Measurements from ENCODE around the gene COL23A1. TPM values are rescaled to one million over a fixed set of nuclear protein-coding genes. Genes with fewer than 3 reads are reported as not detected.

COL23A1 gene
- total and polyA plus RNA-seq, 2 experiments from 2014 or later: 1.1 to 5.1 TPM

DNA sequence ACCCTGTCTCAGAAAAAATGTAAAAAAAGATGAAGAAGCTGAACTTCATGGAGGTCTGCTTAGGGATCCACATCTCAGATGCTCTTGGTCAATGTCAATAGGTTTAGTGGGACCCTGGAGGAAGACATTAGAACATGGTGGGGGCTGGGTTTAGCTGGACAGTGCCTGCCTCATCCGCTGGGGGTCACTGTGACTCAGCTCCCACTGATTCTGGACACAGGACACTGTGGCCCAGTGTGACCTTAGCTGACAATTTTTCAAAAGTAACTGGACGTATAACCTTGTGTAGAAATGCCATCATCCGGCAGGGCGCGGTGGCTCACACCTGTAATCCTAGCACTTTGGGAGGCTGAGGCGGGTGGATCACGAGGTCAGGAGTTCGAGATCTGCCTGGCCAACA lies 393.2 kb downstream of the COL23A1 start:
- Histone ChIP-seq H3K9me3 (ENCODE audit: low read depth) (no peaks in the 10 kb centered on the region), H3K4me2 (no peak overlapping the region), H4K20me1 (ENCODE audit: insufficient read depth, poor library complexity, severe bottlenecking) (no peaks in the 10 kb centered on the region), H2AFZ (no peak overlapping the region), H3K4me3 (no peak overlapping the region), H3K9me2 (replicated peaks; ENCODE audit: insufficient read depth) (no peaks in the 10 kb centered on the region), H3K79me2 (no peaks in the 10 kb centered on the region), H3K4me1 (ENCODE audit: insufficient read depth) (no peaks in the 10 kb centered on the region), H3K27ac (no peak overlapping the region), H3K36me3 (replicated peaks; ENCODE audit: insufficient read depth, low read depth) (no peaks in the 10 kb centered on the region), H3K27me3 (no peaks in the 10 kb centered on the region)
- WGBS (ENCODE audit: low lambda C conversion rate, missing lambda C conversion rate): 84% methylated on average over 8 of the region's 8 CpGs
- DNase-seq (ENCODE audit: low spot score): no peak
- no peak for TF ChIP-seq EZH2phosphoT487 (IDR thresholded peaks at IDR 0.05; ENCODE audit: low read depth, severe bottlenecking, unreplicated experiment)
- TF ChIP-seq, protein P1, sequence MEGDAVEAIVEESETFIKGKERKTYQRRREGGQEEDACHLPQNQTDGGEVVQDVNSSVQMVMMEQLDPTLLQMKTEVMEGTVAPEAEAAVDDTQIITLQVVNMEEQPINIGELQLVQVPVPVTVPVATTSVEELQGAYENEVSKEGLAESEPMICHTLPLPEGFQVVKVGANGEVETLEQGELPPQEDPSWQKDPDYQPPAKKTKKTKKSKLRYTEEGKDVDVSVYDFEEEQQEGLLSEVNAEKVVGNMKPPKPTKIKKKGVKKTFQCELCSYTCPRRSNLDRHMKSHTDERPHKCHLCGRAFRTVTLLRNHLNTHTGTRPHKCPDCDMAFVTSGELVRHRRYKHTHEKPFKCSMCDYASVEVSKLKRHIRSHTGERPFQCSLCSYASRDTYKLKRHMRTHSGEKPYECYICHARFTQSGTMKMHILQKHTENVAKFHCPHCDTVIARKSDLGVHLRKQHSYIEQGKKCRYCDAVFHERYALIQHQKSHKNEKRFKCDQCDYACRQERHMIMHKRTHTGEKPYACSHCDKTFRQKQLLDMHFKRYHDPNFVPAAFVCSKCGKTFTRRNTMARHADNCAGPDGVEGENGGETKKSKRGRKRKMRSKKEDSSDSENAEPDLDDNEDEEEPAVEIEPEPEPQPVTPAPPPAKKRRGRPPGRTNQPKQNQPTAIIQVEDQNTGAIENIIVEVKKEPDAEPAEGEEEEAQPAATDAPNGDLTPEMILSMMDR (IDR thresholded peaks at IDR 0.05; ENCODE audit: poor library complexity): peak; percentile 28

GRCh38 chr5:178196281-178196812 lies 393.8 kb downstream of the COL23A1 start:
- H2AFZ ChIP-seq: no peak overlapping the region
- no peaks in the 10 kb centered on the region for H3K79me2 ChIP-seq
- H3K27me3 ChIP-seq: no peaks in the 10 kb centered on the region
- H4K20me1 ChIP-seq (ENCODE audit: insufficient read depth, poor library complexity, severe bottlenecking): no peaks in the 10 kb centered on the region
- no peak overlapping the region for H3K27ac ChIP-seq
- WGBS (ENCODE audit: low lambda C conversion rate, missing lambda C conversion rate): 78% methylated on average over 7 of the region's 7 CpGs
- no peak overlapping the region for H3K4me3 ChIP-seq
- H3K9me3 ChIP-seq (ENCODE audit: low read depth): no peaks in the 10 kb centered on the region
- no peak for DNase-seq (ENCODE audit: low spot score)
- H3K9me2 ChIP-seq (replicated peaks; ENCODE audit: insufficient read depth): no peaks in the 10 kb centered on the region
- no peaks in the 10 kb centered on the region for H3K36me3 ChIP-seq (replicated peaks; ENCODE audit: insufficient read depth, low read depth)
- TF ChIP-seq EZH2 (IDR thresholded peaks at IDR 0.05; ENCODE audit: borderline replicate concordance): no peak
- TF ChIP-seq, protein P1 (IDR thresholded peaks at IDR 0.05; ENCODE audit: poor library complexity): no peak
- TF ChIP-seq EZH2phosphoT487 (IDR thresholded peaks at IDR 0.05; ENCODE audit: low read depth, severe bottlenecking, unreplicated experiment): no peak
- no peaks in the 10 kb centered on the region for H3K4me1 ChIP-seq (ENCODE audit: insufficient read depth)
- H3K4me2 ChIP-seq: no peak overlapping the region

GRCh38 chr5:178194026-178194425 lies 396.2 kb downstream of the COL23A1 start:
- WGBS (ENCODE audit: low lambda C conversion rate, missing lambda C conversion rate): 58% methylated on average over 7 of the region's 7 CpGs
- TF ChIP-seq, protein P1 (IDR thresholded peaks at IDR 0.05; ENCODE audit: poor library complexity): no peak
- TF ChIP-seq EZH2phosphoT487 (IDR thresholded peaks at IDR 0.05; ENCODE audit: low read depth, severe bottlenecking, unreplicated experiment) (no peak), EZH2 (IDR thresholded peaks at IDR 0.05; ENCODE audit: borderline replicate concordance) (no peak)
- Histone ChIP-seq H3K4me1 (ENCODE audit: insufficient read depth) (no peaks in the 10 kb centered on the region), H4K20me1 (ENCODE audit: insufficient read depth, poor library complexity, severe bottlenecking) (no peaks in the 10 kb centered on the region), H3K27me3 (no peaks in the 10 kb centered on the region), H3K36me3 (replicated peaks; ENCODE audit: insufficient read depth, low read depth) (no peaks in the 10 kb centered on the region), H2AFZ (no peak overlapping the region), H3K9me3 (ENCODE audit: low read depth) (no peaks in the 10 kb centered on the region), H3K4me3 (no peak overlapping the region), H3K79me2 (no peaks in the 10 kb centered on the region), H3K4me2 (no peak overlapping the region), H3K9me2 (replicated peaks; ENCODE audit: insufficient read depth) (no peaks in the 10 kb centered on the region), H3K27ac (no peak overlapping the region)
- DNase-seq (ENCODE audit: low spot score): no peak

Data from hepatocyte (in vitro differentiated cells).